Effector memory CD8-positive, alpha-beta T cell (primary cell): ENCODE measurements around the gene FLRT1.

ENCODE experiments used
- ATAC-seq: fragments of 150-1000 bp; cut with Tn5 transposase; replicated peaks from 2 replicates; pipeline ENCODE4 v1.10.0; 2021; ENCODE audit warnings: mild to moderate bottlenecking, moderate library complexity
- DNase-seq, 3 experiments: peaks; one replicate each; pipeline ENCODE4 v3.0.0; 2021
- H3K27ac Mint-ChIP-seq, 2 donors: one replicate each; pipeline ENCODE4 v1.8.0; 2022; ENCODE audit warnings: mild to moderate bottlenecking in 2 of 2, mixed read lengths in 2 of 2, moderate library complexity in 2 of 2
- H3K27me3 Mint-ChIP-seq, 2 donors: one replicate each; pipeline ENCODE4 v1.8.0; 2022; ENCODE audit warnings: mixed read lengths in 2 of 2
- H3K36me3 Mint-ChIP-seq: one replicate; pipeline ENCODE4 v1.8.0; 2022; ENCODE audit warnings: mild to moderate bottlenecking, moderate library complexity, mixed read lengths; ENCODE audit not compliant: insufficient read depth
- H3K4me1 Mint-ChIP-seq, 2 donors: one replicate each; pipeline ENCODE4 v1.8.0; 2022; ENCODE audit warnings: low read depth in 2 of 2, mixed read lengths in 2 of 2
- H3K4me3 Mint-ChIP-seq, 2 donors: one replicate each; pipeline ENCODE4 v1.8.0; 2022; ENCODE audit warnings: mild to moderate bottlenecking in 2 of 2, mixed read lengths in 2 of 2, moderate library complexity in 2 of 2
- H3K9me3 Mint-ChIP-seq, 2 donors: one replicate each; pipeline ENCODE4 v1.8.0; 2022; ENCODE audit warnings: mixed read lengths in 2 of 2

The FLRT1 gene

GRCh38 chr11:64009710-64010109 lies 26.0 kb upstream of the FLRT1 start:
- DNase-seq (no peak), ATAC-seq (no peak)
- H3K27me3 Mint-ChIP-seq: peaks cover 22 to 43% of the 10 kb centered on the region in 2 donors
- peaks cover 14 to 25% of the 10 kb centered on the region in 2 donors for H3K4me1 Mint-ChIP-seq
- H3K9me3 Mint-ChIP-seq: peaks cover 10 to 14% of the 10 kb centered on the region in 2 donors
- H3K27ac Mint-ChIP-seq: no peak overlapping the region
- peaks cover 3% of the 10 kb centered on the region for H3K36me3 Mint-ChIP-seq
- no peak overlapping the region for H3K4me3 Mint-ChIP-seq

- Mint-ChIP-seq H3K4me3 (no peak overlapping the region), H3K27ac (peak overlapping the region in 1 of 2 donors; percentile 74), H3K9me3 (peaks cover 10 to 14% of the 10 kb centered on the region in 2 donors), H3K4me1 (peaks cover 14 to 25% of the 10 kb centered on the region in 2 donors), H3K27me3 (peaks cover 22 to 43% of the 10 kb centered on the region in 2 donors), H3K36me3 (peaks cover 3% of the 10 kb centered on the region)
- DNase-seq (no peak), ATAC-seq (no peak)
Measured at GRCh38 chr11:64010783-64011182, 24.9 kb upstream of the FLRT1 start.

DNA sequence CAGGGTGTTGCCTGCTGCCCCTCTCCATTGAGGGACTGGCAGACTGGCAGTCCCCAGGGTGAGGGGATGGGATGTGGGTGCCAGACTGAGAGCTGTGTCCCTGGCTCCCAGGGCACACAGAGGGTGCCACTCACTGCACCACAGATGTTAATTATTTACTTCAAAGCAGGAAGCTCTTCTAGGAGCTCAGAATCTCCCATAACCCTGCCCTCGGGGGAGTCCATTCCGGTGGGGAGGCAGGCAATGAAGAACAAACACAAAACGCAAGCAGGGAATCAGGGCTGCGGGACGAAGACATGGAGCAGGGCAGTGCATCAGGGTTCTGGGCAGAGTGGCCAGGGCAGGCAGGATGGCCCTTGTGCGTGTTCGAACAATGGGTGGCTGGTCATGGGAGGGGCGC lies 24.4 kb upstream of the FLRT1 start:
- Mint-ChIP-seq H3K27me3 (peaks cover 21 to 37% of the 10 kb centered on the region in 2 donors), H3K36me3 (peaks cover 3% of the 10 kb centered on the region), H3K27ac (no peak overlapping the region), H3K9me3 (peaks cover 10 to 14% of the 10 kb centered on the region in 2 donors), H3K4me1 (peaks cover 14 to 25% of the 10 kb centered on the region in 2 donors), H3K4me3 (no peak overlapping the region)
- no peak for DNase-seq
- ATAC-seq: no peak

DNA sequence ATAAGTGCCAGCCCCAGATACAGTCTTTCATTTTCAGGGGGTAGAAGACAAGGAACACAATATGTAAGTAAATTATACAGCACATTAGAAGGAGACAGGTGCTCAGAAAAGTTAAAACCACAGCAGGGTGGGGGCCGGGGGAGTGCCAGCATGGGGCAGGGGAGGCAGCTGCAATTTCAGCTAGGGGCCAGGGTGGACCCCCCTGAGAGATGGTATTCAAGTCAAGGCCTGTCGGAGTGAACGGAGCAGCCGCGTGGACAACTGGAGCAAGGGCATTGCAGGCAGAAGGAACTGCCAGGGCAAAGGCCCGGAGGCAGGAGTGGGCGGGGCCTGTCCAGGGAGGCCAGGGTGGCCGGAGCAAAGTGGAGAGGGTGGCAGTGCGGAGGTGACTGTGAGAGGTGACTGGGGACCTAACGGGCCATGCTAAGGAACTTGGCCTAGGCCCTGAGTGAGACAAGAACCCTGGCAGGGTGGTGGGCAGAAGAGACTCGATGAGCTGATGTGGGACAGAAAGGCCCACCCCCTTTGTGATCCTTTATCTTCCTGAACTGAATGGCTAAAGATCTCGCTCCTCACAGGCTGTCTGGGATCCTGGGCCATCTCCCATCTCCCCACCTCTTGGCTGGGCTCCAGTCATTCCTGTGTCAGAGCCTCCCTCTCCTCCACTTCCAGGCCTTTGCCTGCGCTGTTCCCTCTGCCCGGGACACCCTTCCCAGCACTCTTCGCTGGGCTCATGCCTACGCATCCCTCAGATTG lies 22.4 kb upstream of the FLRT1 start:
- Mint-ChIP-seq H3K4me3 (no peak overlapping the region), H3K27me3 (peaks cover 1 to 18% of the 10 kb centered on the region in 2 donors), H3K27ac (no peak overlapping the region), H3K36me3 (peaks cover 3% of the 10 kb centered on the region), H3K4me1 (peaks cover under 1 to 7% of the 10 kb centered on the region in 2 donors), H3K9me3 (peaks cover 10 to 14% of the 10 kb centered on the region in 2 donors)
- no peak for DNase-seq
- no peak for ATAC-seq

DNA sequence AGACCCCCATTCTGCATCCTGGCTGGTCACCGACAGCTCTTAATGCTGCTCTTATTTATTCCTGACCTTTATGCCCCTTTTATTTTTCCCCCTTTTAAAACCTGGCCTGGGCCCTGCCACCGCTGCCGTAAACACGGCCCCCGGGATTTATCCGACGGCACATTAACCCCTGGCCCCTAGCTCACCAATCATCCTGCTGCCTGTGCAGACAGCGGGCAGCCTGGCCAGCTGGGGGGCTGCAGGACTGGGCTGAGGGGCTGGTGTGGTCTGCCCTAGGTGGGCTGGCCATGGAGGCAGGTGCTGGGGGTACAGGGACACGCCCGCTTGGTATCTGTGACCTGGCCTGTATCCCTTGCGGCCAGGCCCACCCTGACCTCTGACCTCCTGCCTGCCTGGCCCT lies 21.4 kb upstream of the FLRT1 start:
- no peak for ATAC-seq
- Mint-ChIP-seq H3K27ac (no peak overlapping the region), H3K9me3 (peaks cover 10 to 14% of the 10 kb centered on the region in 2 donors), H3K4me3 (no peak overlapping the region), H3K4me1 (peaks cover 0 to 7% of the 10 kb centered on the region in 2 donors), H3K27me3 (peaks cover 0 to 14% of the 10 kb centered on the region in 2 donors), H3K36me3 (peaks cover 3% of the 10 kb centered on the region)
- DNase-seq: no peak

- no peak overlapping the region for H3K27ac Mint-ChIP-seq
- H3K4me3 Mint-ChIP-seq: no peak overlapping the region
- peaks cover 3% of the 10 kb centered on the region for H3K36me3 Mint-ChIP-seq
- DNase-seq (no peak), ATAC-seq (no peak)
- peaks cover 0 to 7% of the 10 kb centered on the region in 2 donors for H3K27me3 Mint-ChIP-seq
- H3K4me1 Mint-ChIP-seq: peaks cover 0 to 3% of the 10 kb centered on the region in 2 donors
- H3K9me3 Mint-ChIP-seq: peaks cover 5 to 9% of the 10 kb centered on the region in 2 donors
Measured at GRCh38 chr11:64015510-64015909, 20.2 kb upstream of the FLRT1 start.

- no peak overlapping the region for H3K27ac Mint-ChIP-seq
- DNase-seq (no peak), ATAC-seq (no peak)
- peaks cover 0 to 2% of the 10 kb centered on the region in 2 donors for H3K9me3 Mint-ChIP-seq
- H3K4me3 Mint-ChIP-seq: no peak overlapping the region
- no peaks in the 10 kb centered on the region for H3K36me3 Mint-ChIP-seq
- no peaks in the 10 kb centered on the region for H3K4me1 Mint-ChIP-seq
- peaks cover 0 to under 1% of the 10 kb centered on the region in 2 donors for H3K27me3 Mint-ChIP-seq
Measured at GRCh38 chr11:64015935-64016845, 19.5 kb upstream of the FLRT1 start.

DNA sequence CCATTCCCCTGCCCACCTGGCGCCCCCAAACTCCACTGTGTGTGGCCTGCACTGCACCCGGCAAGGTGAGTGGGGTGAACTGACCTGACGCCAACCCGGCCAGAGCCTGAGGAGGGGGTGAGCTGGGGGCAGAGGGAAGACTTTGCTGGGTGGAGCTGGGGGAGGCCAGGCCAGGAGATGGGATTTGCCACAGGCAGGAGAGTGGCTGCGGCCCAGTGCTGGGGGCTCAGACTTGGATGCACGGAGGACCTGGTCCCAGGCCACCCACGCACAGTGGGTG lies 17.8 kb upstream of the FLRT1 start:
- Mint-ChIP-seq H3K4me1 (no peaks in the 10 kb centered on the region), H3K4me3 (no peak overlapping the region), H3K9me3 (no peaks in the 10 kb centered on the region), H3K27me3 (no peaks in the 10 kb centered on the region), H3K27ac (no peak overlapping the region), H3K36me3 (no peaks in the 10 kb centered on the region)
- DNase-seq: no peak
- no peak for ATAC-seq

DNA sequence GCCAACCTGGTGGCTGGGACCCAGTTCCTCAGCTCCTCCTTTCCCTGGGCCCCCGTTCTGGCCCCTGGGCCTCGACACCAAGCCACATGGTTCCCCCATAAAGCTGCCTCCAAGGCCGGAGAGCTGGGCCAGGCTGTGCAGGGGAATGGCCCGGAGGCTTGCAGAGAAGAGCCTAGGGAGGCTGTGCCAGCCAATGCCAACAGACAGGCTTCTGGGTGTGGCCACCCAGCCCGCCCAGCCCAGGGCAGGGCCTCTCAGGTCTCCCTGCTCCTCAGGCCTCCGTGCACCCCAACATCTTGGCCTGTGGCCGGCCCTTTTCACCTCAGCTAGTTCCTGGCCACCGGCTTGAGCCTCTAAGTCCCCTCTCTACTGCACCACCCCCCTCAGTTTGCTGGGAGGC lies 17.4 kb upstream of the FLRT1 start:
- Mint-ChIP-seq H3K36me3 (no peaks in the 10 kb centered on the region), H3K9me3 (no peaks in the 10 kb centered on the region), H3K4me1 (no peaks in the 10 kb centered on the region), H3K4me3 (no peak overlapping the region), H3K27ac (no peak overlapping the region), H3K27me3 (no peaks in the 10 kb centered on the region)
- no peak for DNase-seq
- ATAC-seq: no peak

DNA sequence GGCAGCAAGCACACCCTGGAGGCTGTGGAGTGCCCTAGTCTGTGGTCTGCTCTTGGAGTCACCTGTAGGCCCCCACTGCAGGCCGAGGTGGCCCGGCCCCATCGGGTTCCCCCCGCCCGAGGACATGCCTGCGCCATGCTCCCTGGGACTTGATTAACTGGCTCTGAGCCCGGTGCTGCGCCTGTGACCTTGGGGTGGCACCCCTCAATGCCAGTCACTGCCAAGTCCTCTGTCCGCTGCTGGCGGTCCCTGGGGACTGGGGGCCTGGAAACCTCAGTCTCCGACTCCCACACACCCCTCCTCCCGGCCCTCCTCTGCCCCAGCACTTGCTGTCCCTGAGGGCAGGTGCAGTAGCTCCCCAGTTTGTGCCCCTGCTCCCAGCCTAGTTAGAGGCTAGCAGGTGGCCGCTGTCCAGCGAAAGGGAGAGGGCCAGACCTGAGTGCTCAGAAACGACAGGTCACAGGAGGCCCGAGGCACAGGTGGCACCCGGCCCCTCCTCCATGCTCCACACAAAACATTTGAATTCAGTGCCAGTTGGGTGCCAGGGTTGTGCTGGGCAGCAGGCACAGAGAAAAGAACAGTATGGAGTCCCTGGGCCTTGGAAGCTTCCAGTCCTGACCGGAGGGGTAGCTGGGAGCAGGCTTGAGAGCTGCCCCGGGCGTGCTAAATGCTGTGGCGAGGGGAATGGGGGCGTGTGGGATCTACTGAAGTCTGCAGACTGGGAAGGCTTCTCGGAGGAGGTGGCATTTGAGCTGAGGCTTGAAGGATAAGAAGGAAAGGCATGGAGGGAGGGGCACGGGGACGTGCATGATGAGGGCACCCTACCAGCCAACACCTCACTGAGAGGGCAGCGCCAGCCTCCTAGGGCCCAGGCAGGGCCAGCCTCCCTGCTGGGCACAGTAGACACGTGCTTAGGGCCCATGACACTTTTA lies 16.4 kb upstream of the FLRT1 start:
- no peaks in the 10 kb centered on the region for H3K9me3 Mint-ChIP-seq
- no peak overlapping the region for H3K27ac Mint-ChIP-seq
- no peak overlapping the region for H3K4me3 Mint-ChIP-seq
- no peak for ATAC-seq
- H3K36me3 Mint-ChIP-seq: no peaks in the 10 kb centered on the region
- H3K4me1 Mint-ChIP-seq: no peaks in the 10 kb centered on the region
- no peaks in the 10 kb centered on the region for H3K27me3 Mint-ChIP-seq
- no peak for DNase-seq

DNA sequence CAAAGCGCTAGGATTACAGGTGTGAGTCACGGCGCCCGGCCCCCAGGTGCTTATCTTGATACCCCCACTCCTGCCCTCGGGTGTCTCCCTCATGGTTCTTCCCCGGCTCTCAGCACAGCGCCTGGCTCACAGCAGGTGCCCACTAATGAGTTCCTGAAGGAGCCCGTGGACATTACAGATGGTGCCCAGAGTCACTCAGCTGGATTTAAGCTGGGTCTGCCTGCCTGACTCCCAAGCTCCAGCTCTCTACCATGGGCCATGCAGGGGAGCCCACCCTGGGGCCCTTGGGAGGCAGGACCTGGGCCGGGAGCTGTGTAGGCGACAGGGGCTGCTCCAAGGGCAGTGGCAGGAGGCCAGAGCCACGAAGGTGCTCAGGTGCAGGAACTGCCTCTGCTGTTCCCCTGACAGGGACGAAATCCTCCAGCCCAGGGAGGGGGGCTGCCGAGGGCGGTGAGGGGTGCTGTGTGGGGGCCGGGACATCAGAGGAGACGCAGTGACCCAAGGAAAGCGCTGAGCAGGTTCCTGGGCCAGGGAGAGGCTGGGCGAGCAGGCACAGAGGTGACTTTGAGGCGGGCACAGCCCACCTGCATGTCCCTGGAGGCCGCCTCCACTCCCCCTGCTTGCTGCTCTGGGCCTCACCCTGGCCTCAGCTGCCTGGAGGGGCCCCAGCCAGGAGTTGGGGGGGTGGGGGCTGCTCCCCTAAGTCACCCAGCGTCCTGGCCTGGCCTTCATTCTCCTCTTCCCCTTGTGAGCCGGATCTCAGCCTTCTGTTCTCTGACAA lies 14.6 kb upstream of the FLRT1 start:
- H3K9me3 Mint-ChIP-seq: no peaks in the 10 kb centered on the region
- H3K4me3 Mint-ChIP-seq: no peak overlapping the region
- no peak overlapping the region for H3K27ac Mint-ChIP-seq
- DNase-seq (no peak), ATAC-seq (no peak)
- H3K4me1 Mint-ChIP-seq: no peaks in the 10 kb centered on the region
- H3K36me3 Mint-ChIP-seq: no peaks in the 10 kb centered on the region
- no peaks in the 10 kb centered on the region for H3K27me3 Mint-ChIP-seq

- no peak for DNase-seq
- Mint-ChIP-seq H3K4me1 (no peaks in the 10 kb centered on the region), H3K27ac (peak overlapping the region in 1 of 2 donors; percentile 59)
Measured at GRCh38 chr11:64021757-64022093, 14.0 kb upstream of the FLRT1 start.

More at GRCh38 chr11:64021757-64022093, 14.0 kb upstream of the FLRT1 start:
- Mint-ChIP-seq H3K27me3 (peaks cover 1% of the 10 kb centered on the region in 2 donors), H3K4me3 (no peak overlapping the region), H3K9me3 (no peaks in the 10 kb centered on the region), H3K36me3 (no peaks in the 10 kb centered on the region)
- ATAC-seq: no peak
